SKM-1 treated with dmso at 0.1 percent for 144 hours (cell line): ENCODE measurements around the gene CNTN6.

Source experiments
- DNase-seq: peaks from one replicate; lab custom pipeline; 2025; ENCODE audit not compliant: unreplicated experiment; lab: John Stamatoyannopoulos, UW

CNTN6 gene

GRCh38 chr3:1172644-1173043, 79.8 kb downstream of the CNTN6 start:
- DNase-seq, result no peak

GRCh38 chr3:1179146-1179545, 86.3 kb downstream of the CNTN6 start:
- DNase-seq, result no peak

- DNase-seq, result no peak
Observed at GRCh38 chr3:1183320-1184048, 90.7 kb downstream of the CNTN6 start.

GRCh38 chr3:1190569-1190968, 97.7 kb downstream of the CNTN6 start:
- no peak for DNase-seq

GRCh38 chr3:1191026-1191425, 98.2 kb downstream of the CNTN6 start:
- DNase-seq, result no peak

DNA sequence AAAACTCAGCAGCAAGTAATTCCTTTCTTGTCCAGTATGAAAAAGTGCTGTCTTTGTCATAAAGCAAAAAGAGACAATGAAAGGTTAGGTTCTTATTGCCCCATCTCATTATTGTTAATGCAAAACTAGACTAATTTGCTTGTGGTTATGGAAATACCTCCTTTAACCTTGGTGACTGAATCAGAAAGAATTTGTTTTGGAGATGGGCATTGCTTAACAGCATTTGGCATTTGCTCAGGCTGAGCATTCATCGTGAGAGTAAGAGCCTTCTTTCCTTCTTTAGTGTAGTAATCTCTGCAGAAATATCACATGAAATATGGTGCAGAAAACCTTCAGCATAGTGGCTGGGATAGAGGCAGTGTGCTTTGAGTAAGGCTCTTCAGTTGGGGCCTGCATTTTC, 103.1 kb downstream of the CNTN6 start:
- DNase-seq, result no peak

- no peak for DNase-seq
Observed at GRCh38 chr3:1197051-1197450, 104.2 kb downstream of the CNTN6 start.

DNA sequence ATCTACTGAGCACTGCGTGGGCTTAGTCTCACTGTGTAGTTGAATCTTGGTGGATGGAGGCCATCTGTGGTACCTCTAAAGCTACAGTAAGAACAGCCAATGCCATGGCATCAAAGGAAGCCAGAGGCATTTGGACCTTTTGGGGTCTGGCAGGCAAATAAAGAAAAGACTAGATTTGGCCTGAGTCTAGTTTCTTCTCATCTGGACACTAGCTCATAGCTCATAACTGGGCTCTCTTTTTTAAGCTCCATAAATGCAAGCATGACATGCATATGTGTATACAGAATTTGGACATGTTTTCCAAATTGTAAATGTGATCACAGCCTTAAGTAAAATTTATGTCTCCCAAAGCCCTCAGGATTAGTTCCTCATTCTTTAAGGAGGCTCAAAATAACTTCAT, 107.5 kb downstream of the CNTN6 start:
- no peak for DNase-seq

DNA sequence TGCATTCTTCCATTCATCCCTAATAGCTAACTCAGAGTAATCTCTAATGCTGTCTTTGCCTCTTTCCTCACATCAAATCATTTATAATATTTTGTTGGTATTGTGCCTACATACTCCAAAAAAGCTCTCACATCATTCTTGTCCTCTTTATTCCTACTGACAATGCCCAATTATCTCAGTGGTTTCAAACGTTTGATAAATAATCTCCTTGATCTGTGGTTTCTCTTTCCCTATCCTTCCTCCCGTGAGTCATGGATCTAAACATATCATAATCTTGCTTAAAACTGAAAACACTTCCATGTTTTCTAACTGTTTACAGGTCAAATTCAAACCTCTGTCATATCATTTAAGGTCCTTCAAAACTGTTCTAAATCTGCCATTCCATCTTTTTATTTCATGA, 115.1 kb downstream of the CNTN6 start:
- DNase-seq, result no peak

DNA sequence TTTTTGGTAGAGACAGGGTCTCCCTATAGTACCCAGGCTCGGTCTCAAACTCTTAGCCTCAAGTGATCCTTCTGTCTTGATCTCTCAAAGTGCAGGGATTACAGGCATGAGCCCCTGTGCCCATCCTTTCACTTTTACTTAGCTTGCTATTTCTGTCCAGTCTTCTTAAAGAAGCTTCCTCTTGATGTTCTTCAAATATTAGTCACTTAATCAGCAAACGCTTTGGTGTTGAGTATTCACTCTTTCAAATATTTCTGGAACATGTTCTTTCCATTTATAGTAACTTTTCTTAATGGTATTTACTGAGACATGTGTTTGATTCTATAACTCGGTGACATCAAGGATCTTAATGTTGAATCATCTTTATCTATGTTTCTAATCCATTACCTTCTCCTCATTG, 122.1 kb downstream of the CNTN6 start:
- no peak for DNase-seq

DNA sequence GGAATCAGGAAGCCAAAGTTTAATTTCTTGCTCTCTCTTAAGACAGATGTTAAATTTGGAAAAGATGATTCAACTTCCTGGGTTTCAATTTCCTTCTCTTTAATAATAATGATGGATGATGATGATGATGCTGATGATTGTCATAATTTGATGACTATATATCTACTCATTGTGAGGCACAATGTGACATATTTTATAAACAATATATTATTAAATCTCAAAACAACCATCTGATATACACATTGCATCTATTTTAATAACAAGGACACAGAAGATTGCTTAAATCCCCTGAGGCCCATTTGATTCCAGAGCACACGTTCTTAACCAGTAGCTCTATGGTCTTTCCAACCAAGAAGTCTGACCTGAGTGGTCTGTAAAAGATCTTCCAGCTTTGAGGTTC, 124.0 kb downstream of the CNTN6 start:
- no peak for DNase-seq

DNA sequence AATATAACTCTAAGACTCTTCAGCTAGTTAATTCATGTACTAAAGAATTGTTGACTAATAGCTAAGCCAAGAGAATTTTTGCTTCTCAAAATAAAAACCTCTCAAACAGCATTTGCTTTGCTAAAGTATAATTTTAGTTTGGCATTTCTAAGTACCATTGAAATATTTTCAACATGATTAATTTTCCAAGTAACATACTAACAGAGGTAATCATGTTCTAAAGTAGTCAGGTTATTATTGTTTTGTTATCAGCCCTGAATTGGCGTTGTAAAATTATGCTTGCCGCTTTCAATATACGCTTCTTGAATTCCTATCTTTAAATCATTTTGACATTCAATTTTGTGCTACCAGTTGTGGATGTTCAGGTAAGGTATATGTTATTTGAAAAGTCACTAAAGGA, 134.3 kb downstream of the CNTN6 start:
- no peak for DNase-seq

GRCh38 chr3:1228289-1228688, 135.5 kb downstream of the CNTN6 start:
- no peak for DNase-seq

- no peak for DNase-seq
Observed at GRCh38 chr3:1230920-1231319, 138.1 kb downstream of the CNTN6 start.

GRCh38 chr3:1232276-1232675, 139.5 kb downstream of the CNTN6 start:
- no peak for DNase-seq

- DNase-seq, result no peak
Observed at GRCh38 chr3:1235526-1236120, 142.8 kb downstream of the CNTN6 start.

- no peak for DNase-seq
Observed at GRCh38 chr3:1251282-1252060, 158.6 kb downstream of the CNTN6 start.

DNA sequence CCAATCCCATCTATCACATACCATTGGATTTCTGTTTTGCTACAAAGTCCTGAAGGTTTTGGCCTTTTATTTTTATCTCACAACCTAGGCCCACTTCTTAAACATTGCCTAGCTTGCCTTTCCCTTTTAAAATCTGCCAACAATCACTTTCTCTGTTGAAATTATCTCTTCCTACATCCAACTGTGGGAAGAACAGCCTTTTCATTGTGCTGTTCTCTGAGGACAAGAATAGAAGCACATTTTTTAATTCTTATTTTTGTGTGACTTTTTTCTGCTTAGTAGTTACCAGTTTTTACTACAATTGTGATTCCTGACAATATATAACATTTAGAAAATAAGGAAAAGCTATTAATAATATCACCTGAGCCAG, 159.2 kb downstream of the CNTN6 start:
- DNase-seq, result no peak

GRCh38 chr3:1262246-1262645, 169.4 kb downstream of the CNTN6 start:
- DNase-seq, result no peak

DNA sequence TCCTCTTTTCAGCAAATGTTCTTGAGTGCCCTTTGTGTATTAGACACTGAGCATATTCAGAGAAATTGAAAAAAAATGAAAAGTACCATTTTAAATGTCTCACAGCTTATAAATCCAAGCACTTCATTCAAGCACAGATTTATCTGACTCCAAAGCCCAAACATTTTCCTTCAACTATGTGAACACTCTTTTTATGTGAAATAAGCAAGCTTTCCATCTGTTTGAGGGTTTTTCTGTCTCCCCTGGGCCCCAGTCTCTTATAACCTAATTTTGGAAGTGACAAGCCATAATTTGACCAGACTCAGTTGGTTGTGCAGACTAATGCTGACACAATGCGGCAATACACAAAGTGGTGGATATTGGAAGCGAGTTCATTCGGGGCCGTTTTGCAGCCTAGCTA, 170.3 kb downstream of the CNTN6 start:
- no peak for DNase-seq

GRCh38 chr3:1269808-1270207, 177.0 kb downstream of the CNTN6 start:
- no peak for DNase-seq

- no peak for DNase-seq
Observed at GRCh38 chr3:1272546-1273265, 179.9 kb downstream of the CNTN6 start.
